B cell (primary cell): ENCODE measurements around the gene CMPK2. TPM values are rescaled to one million over a fixed set of nuclear protein-coding genes. Genes with fewer than 3 reads are reported as not detected.

Source experiments
- ATAC-seq: fragments of 200-7000 bp; cut with Tn5 transposase; one replicate; pipeline ENCODE4 v1.10.0; 2021; ENCODE audit warnings: low read depth, mild to moderate bottlenecking, moderate number of reproducible peaks, moderate library complexity
- CTCF ChIA-PET: fragments of 350-600 bp; sonication (Branson Sonifier 250); formaldehyde crosslinking; loops from one replicate; lab custom pipeline; 2021; ENCODE audit warnings: antibody characterized with exemption, inconsistent platforms; lab: Charles Lee
- POLR2A ChIA-PET: fragments of 350-600 bp; sonication (Branson Sonifier 250); formaldehyde crosslinking; loops from one replicate; lab custom pipeline; 2021; ENCODE audit warnings: antibody characterized with exemption; lab: Charles Lee
- DNase-seq: peaks from one replicate; pipeline ENCODE4 v3.0.0; 2013
- H2AFZ ChIP-seq: 2 replicates; pipeline ENCODE4 v1.6.1; 2012; ENCODE audit warnings: mild to moderate bottlenecking, low read depth, low read length; ENCODE audit not compliant: insufficient read depth, poor library complexity, severe bottlenecking
- H3K27ac ChIP-seq, 2 donors: 1 replicate in 1 of 2; 2 replicates in 1 of 2; pipeline ENCODE4 v1.5.1; 2012 to 2013; ENCODE audit warnings: low read length in 2 of 2, mild to moderate bottlenecking in 2 of 2, moderate library complexity in 1 of 2
- H3K27me3 ChIP-seq, 4 experiments: fragments of 200-600 bp in 1 of 4; sonication (generic) in 1 of 4; replicated peaks in 1 of 4; 1 replicate in 2 of 4; 2 replicates in 2 of 4; pipeline versions ENCODE4 v1.6.1 to v1.7.0; 2013 to 2016; ENCODE audit warnings: low read length in 3 of 4, mild to moderate bottlenecking in 2 of 4, mixed read lengths in 1 of 4, moderate library complexity in 1 of 4; ENCODE audit not compliant: insufficient read depth in 4 of 4, control insufficient read depth in 3 of 4; ENCODE audit errors: control extremely low read depth in 1 of 4
- H3K36me3 ChIP-seq, 2 experiments: replicated peaks in 1 of 2; 1 replicate in 1 of 2; 2 replicates in 1 of 2; pipeline versions ENCODE4 v1.6.1 to v1.7.1; 2013; ENCODE audit warnings: low read length in 1 of 2; ENCODE audit not compliant: insufficient read depth in 2 of 2, control insufficient read depth in 1 of 2; ENCODE audit errors: control extremely low read depth in 1 of 2, extremely low read depth in 1 of 2
- H3K4me1 ChIP-seq, 2 donors: fragments of 200-600 bp in 1 of 2; sonication (generic) in 1 of 2; 1 replicate in 1 of 2; 2 replicates in 1 of 2; pipeline versions ENCODE4 v1.5.1 to v1.6.1; 2013 to 2017; ENCODE audit warnings: low read length in 2 of 2; ENCODE audit not compliant: control insufficient read depth in 2 of 2, insufficient read depth in 2 of 2
- H3K4me2 ChIP-seq: replicated peaks from 2 replicates; pipeline ENCODE3; 2012; ENCODE audit warnings: mild to moderate bottlenecking, low read depth, low read length; ENCODE audit not compliant: poor library complexity, severe bottlenecking
- H3K4me3 ChIP-seq, 5 experiments: fragments of 200-600 bp in 1 of 5; sonication (generic) in 1 of 5; 1 replicate in 3 of 5; 2 replicates in 2 of 5; pipeline versions ENCODE4 v1.5.1 to v1.7.0; 2011 to 2016; ENCODE audit warnings: low read length in 4 of 5, mild to moderate bottlenecking in 4 of 5, low read depth in 2 of 5, control low read depth in 1 of 5, moderate library complexity in 1 of 5; ENCODE audit not compliant: insufficient read depth in 1 of 5; ENCODE audit errors: control extremely low read depth in 1 of 5, extremely low read depth in 1 of 5
- H3K79me2 ChIP-seq: fragments of 200-600 bp; sonication (generic); one replicate; pipeline ENCODE4 v1.6.0; 2016; ENCODE audit warnings: low read length; ENCODE audit not compliant: control insufficient read depth, insufficient read depth
- H3K9ac ChIP-seq: fragments of 200-600 bp; sonication (generic); 2 replicates; pipeline ENCODE4 v1.6.1; 2017; ENCODE audit warnings: mild to moderate bottlenecking, low read length, moderate library complexity
- H3K9me3 ChIP-seq, 3 donors: one replicate each; pipeline versions ENCODE4 v1.6.1 to v1.7.1; 2013; ENCODE audit warnings: low read length in 2 of 3; ENCODE audit not compliant: control insufficient read depth in 2 of 3, insufficient read depth in 1 of 3; ENCODE audit errors: control extremely low read depth in 1 of 3
- H4K20me1 ChIP-seq: 2 replicates; pipeline ENCODE4 v1.6.0; 2012; ENCODE audit warnings: mild to moderate bottlenecking, low read length; ENCODE audit not compliant: insufficient read depth, control insufficient read depth, poor library complexity, severe bottlenecking
- H3K27ac Mint-ChIP-seq: one replicate; pipeline ENCODE4 v1.8.0; 2021; ENCODE audit warnings: mixed read lengths
- H3K27me3 Mint-ChIP-seq: one replicate; pipeline ENCODE4 v1.8.0; 2021; ENCODE audit warnings: mixed read lengths
- H3K4me1 Mint-ChIP-seq: one replicate; pipeline ENCODE4 v1.8.0; 2021; ENCODE audit warnings: mixed read lengths
- H3K4me3 Mint-ChIP-seq: one replicate; pipeline ENCODE4 v1.8.0; 2021; ENCODE audit warnings: mixed read lengths
- H3K9me3 Mint-ChIP-seq: one replicate; pipeline ENCODE4 v1.8.0; 2022; ENCODE audit warnings: mixed read lengths; ENCODE audit not compliant: insufficient read depth
- EZH2 ChIP-seq: IDR thresholded peaks from 2 replicates; pipeline ENCODE4 v1.6.1; 2012; ENCODE audit warnings: borderline replicate concordance, low read depth, mild to moderate bottlenecking, moderate library complexity, low read length; ENCODE audit not compliant: insufficient read depth, poor library complexity, severe bottlenecking
- WGBS: methylation state at CpG from one replicate; pipeline ENCODE4 v1.1.5; 2013; ENCODE audit warnings: missing lambda C conversion rate; ENCODE audit not compliant: insufficient coverage; 5-methylcytosine and 5-hydroxymethylcytosine counted together
- intact Hi-C: fragments of 100-400 bp; cut with micrococcal nuclease; formaldehyde crosslinking; loops from one replicate; pipeline ENCODE4 v1.10.0; 2022
- polyA plus RNA-seq: library from polyadenylated mRNA; depleted of rRNA; stranded (reverse); fragments of >200 nt; gene quantifications from 2 replicates; pipeline ENCODE4 v1.2.3, GENCODE V29; 2012
- total RNA-seq, 2 donors: library from RNA; stranded (reverse); fragments of 120-200 nt in 1 of 2; gene quantifications; 1 replicate in 1 of 2; 2 replicates in 1 of 2; pipeline versions ENCODE4 v1.2.3 to v1.2.4, GENCODE V29; 2013 to 2022
- TF ChIP-seq, protein P1 (sequence below): fragments of 200-600 bp; IDR thresholded peaks from one replicate; pipeline ENCODE4 v1.8.0; 2022; ENCODE audit warnings: antibody characterized with exemption, mild to moderate bottlenecking

CMPK2 gene
- total and polyA plus RNA-seq, 2 donors (not counting 1 experiment from before 2014, with no cell fraction given), result 1.2 to 2.9 TPM

DNA sequence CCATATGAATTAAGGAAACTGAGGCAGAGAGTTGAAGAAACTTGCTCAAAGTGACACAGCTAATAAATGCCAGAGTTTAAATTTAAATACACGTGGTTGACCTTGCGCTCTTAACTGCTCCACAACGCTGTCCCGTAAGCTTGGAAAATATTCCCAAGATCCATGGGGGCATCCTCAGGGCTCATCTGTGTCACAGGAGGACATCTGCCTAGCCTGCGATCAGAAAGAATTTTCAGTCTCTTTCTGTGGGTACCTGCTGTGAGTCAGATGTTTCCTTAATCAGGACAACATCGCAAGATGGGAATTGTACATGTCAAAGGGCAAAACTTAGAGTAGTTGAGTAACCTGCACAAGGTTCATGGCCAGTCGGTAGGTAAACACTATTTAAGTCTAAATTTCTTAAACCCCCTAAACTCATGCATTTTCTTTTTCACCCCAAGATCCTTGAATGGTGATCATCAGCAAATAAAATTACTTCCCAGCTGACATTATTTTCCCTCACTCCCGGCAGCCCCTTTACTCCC, 1.4 kb downstream of the CMPK2 start:
- peaks cover 9 to 13% of the 10 kb centered on the region in 2 donors for H3K4me1 ChIP-seq
- Mint-ChIP-seq H3K4me3 (peak overlapping the region; percentile 77), H3K27me3 (no peaks in the 10 kb centered on the region), H3K27ac (no peak overlapping the region), H3K4me1 (peaks cover 13% of the 10 kb centered on the region), H3K9me3 (peaks cover 8% of the 10 kb centered on the region)
- H3K9ac ChIP-seq, result no peak overlapping the region
- intact Hi-C loops, result no loop called here
- peak overlapping the region in 1 of 5 experiments; percentile 73 for H3K4me3 ChIP-seq
- POLR2A ChIA-PET, result no interaction called here
- WGBS, result 74% methylated on average over 4 of the region's 8 CpGs
- ATAC-seq, result no peak
- CTCF ChIA-PET, result no interaction called here
- DNase-seq, result peak; percentile 4
- no peaks in the 10 kb centered on the region for H3K27me3 ChIP-seq
- H3K79me2 ChIP-seq, result no peaks in the 10 kb centered on the region
- H3K36me3 ChIP-seq, result no peaks in the 10 kb centered on the region
- H3K9me3 ChIP-seq, result peaks cover 0 to 6% (median 5%) of the 10 kb centered on the region in 3 donors
- no peak overlapping the region for H3K27ac ChIP-seq
- H3K4me2 ChIP-seq, result peak overlapping the region; percentile 89
- no peak for TF ChIP-seq EZH2
- H4K20me1 ChIP-seq, result no peaks in the 10 kb centered on the region
- H2AFZ ChIP-seq, result peak overlapping the region; percentile 90

DNA sequence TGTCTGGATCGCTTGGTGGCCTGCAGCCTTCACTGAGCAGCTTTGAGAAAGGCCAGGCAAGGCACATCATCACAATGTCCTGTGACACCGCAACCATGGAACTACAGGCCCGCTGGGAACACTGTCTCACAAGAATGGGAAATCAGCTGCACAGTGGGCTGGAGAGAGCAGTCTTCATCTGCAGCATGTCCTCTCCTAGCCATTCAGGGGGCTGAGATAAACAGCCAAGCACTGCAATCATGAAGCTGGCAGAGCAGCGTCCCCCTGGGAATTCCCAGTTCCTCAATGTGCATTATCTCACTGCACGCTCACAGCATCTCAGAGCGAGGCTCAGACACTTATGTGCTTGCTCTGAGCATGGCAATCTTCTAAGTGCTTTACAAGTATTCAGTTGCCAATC, 1.9 kb downstream of the CMPK2 start:
- Histone ChIP-seq H3K36me3 (no peaks in the 10 kb centered on the region), H4K20me1 (no peaks in the 10 kb centered on the region), H3K4me1 (peaks cover 9 to 13% of the 10 kb centered on the region in 2 donors), H3K9ac (no peak overlapping the region), H3K27me3 (no peaks in the 10 kb centered on the region), H3K4me3 (no peak overlapping the region), H3K9me3 (peaks cover 0 to 9% (median 8%) of the 10 kb centered on the region in 3 donors), H3K79me2 (no peaks in the 10 kb centered on the region), H3K4me2 (no peak overlapping the region), H3K27ac (no peak overlapping the region), H2AFZ (no peak overlapping the region)
- DNase-seq (peak; percentile 12), ATAC-seq (no peak)
- WGBS, result 89% methylated on average over 4 of the region's 6 CpGs
- intact Hi-C loops, result no loop called here
- Mint-ChIP-seq H3K4me1 (peaks cover 13% of the 10 kb centered on the region), H3K4me3 (no peak overlapping the region), H3K27me3 (no peaks in the 10 kb centered on the region), H3K9me3 (peaks cover 10% of the 10 kb centered on the region), H3K27ac (no peak overlapping the region)
- no peak for TF ChIP-seq EZH2
- TF ChIP-seq, protein P1, sequence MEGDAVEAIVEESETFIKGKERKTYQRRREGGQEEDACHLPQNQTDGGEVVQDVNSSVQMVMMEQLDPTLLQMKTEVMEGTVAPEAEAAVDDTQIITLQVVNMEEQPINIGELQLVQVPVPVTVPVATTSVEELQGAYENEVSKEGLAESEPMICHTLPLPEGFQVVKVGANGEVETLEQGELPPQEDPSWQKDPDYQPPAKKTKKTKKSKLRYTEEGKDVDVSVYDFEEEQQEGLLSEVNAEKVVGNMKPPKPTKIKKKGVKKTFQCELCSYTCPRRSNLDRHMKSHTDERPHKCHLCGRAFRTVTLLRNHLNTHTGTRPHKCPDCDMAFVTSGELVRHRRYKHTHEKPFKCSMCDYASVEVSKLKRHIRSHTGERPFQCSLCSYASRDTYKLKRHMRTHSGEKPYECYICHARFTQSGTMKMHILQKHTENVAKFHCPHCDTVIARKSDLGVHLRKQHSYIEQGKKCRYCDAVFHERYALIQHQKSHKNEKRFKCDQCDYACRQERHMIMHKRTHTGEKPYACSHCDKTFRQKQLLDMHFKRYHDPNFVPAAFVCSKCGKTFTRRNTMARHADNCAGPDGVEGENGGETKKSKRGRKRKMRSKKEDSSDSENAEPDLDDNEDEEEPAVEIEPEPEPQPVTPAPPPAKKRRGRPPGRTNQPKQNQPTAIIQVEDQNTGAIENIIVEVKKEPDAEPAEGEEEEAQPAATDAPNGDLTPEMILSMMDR, result no peak
- CTCF ChIA-PET, result no interaction called here
- POLR2A ChIA-PET, result no interaction called here
